Right ventricle myocardium inferior (tissue), 1 donor: ENCODE data around the gene RPE. TPM values are rescaled to one million over a fixed set of nuclear protein-coding genes. Genes with fewer than 3 reads are reported as not detected.

Source experiments
- ATAC-seq: fragments of 200-7000 bp; cut with Tn5 transposase; one replicate; pipeline ENCODE4 v1.9.1; 2020; ENCODE audit warnings: mild to moderate bottlenecking, moderate library complexity
- DNase-seq: peaks from one replicate; pipeline ENCODE4 v3.0.0; 2021; ENCODE audit errors: missing footprints
- intact Hi-C: fragments of 100-400 bp; cut with DNase I; formaldehyde crosslinking; loops from one replicate; pipeline ENCODE4 v1.11.0; 2022
- total RNA-seq: library from RNA; stranded (reverse); fragmentation: NEBNext Ultra II Directional; extraction: Animal tissue kit (Norgen Biotek cat#: 25700); gene quantifications from one replicate; pipeline ENCODE4 v1.2.1, GENCODE V29; 2021
- donor health status: DM: no; HTN: yes; CAD: no; lungs with severe emphysema.

The RPE gene
- total RNA-seq, 1 donor from 2014 or later = 15.4 TPM

GRCh38 chr2:209990838-209991237, 11.6 kb upstream of the RPE start:
- intact Hi-C loops = no loop called here
- DNase-seq = no peak
- no peak for ATAC-seq

GRCh38 chr2:209993968-209994367, 8.5 kb upstream of the RPE start:
- ATAC-seq (no peak), DNase-seq (no peak)
- intact Hi-C loops = no loop called here

GRCh38 chr2:209998596-209998995, 3.8 kb upstream of the RPE start:
- intact Hi-C loops = no loop called here
- no peak for DNase-seq
- no peak for ATAC-seq

- intact Hi-C loops = no loop called here
- ATAC-seq = no peak
- no peak for DNase-seq
These were observed 1.7 kb upstream of the RPE start for GRCh38 chr2:210000464-210001324.

- intact Hi-C loops = no loop called here
- DNase-seq = no peak
- no peak for ATAC-seq
These were observed 921 bp downstream of the RPE start for GRCh38 chr2:210003359-210003758.

- no peak for ATAC-seq
- intact Hi-C loops = no loop called here
- DNase-seq = no peak
These were observed 2.4 kb downstream of the RPE start for GRCh38 chr2:210004881-210005280.

- DNase-seq = no peak
- intact Hi-C loops = no loop called here
- ATAC-seq = no peak
These were observed 5.5 kb downstream of the RPE start for GRCh38 chr2:210007895-210008294.

- intact Hi-C loops = no loop called here
- no peak for ATAC-seq
- DNase-seq = no peak
These were observed 6.7 kb downstream of the RPE start for GRCh38 chr2:210009126-210009525.

GRCh38 chr2:210009896-210010295, 7.5 kb downstream of the RPE start:
- ATAC-seq (no peak), DNase-seq (no peak)
- intact Hi-C loops = no loop called here

GRCh38 chr2:210020138-210020537, 17.7 kb downstream of the RPE start:
- no peak for DNase-seq
- intact Hi-C loops = no loop called here
- ATAC-seq = no peak

- DNase-seq = no peak
- no peak for ATAC-seq
- intact Hi-C loops = no loop called here
These were observed 20.4 kb downstream of the RPE start for GRCh38 chr2:210022824-210023223.

GRCh38 chr2:210027608-210028007, 25.2 kb downstream of the RPE start:
- intact Hi-C loops = no loop called here
- no peak for ATAC-seq

GRCh38 chr2:210028178-210028577, 25.7 kb downstream of the RPE start:
- ATAC-seq (no peak), DNase-seq (no peak)
- intact Hi-C loops = no loop called here

More at GRCh38 chr2:210027608-210028007, 25.2 kb downstream of the RPE start:
- DNase-seq = no peak

- no peak for ATAC-seq
- DNase-seq = no peak
- intact Hi-C loops = no loop called here
These were observed 31.7 kb downstream of the RPE start for GRCh38 chr2:210034087-210034683.

- DNase-seq (no peak), ATAC-seq (no peak)
- intact Hi-C loops = no loop called here
These were observed 33.2 kb downstream of the RPE start for GRCh38 chr2:210035679-210036078.

GRCh38 chr2:210038078-210038477, 35.6 kb downstream of the RPE start:
- ATAC-seq = no peak
- intact Hi-C loops = no loop called here
- no peak for DNase-seq

GRCh38 chr2:210046851-210047500, 44.5 kb downstream of the RPE start:
- DNase-seq (no peak), ATAC-seq (no peak)
- intact Hi-C loops = no loop called here

- ATAC-seq (no peak), DNase-seq (no peak)
- intact Hi-C loops = no loop called here
These were observed 47.4 kb downstream of the RPE start for GRCh38 chr2:210049831-210050230.

GRCh38 chr2:210050885-210051284, 48.4 kb downstream of the RPE start:
- intact Hi-C loops = no loop called here
- no peak for ATAC-seq
- no peak for DNase-seq

GRCh38 chr2:210054696-210055095, 52.3 kb downstream of the RPE start:
- no peak for ATAC-seq
- intact Hi-C loops = no loop called here
- no peak for DNase-seq
